WTC11 (cell line): ENCODE results near the gene SYNGR1. TPM values are rescaled to one million over a fixed set of nuclear protein-coding genes. Genes with fewer than 3 reads are reported as not detected.

ENCODE experiments used
- ATAC-seq: fragments of 200-7000 bp; cut with Tn5 transposase; 2 replicates; pipeline ENCODE4 v1.10.0; 2021; ENCODE audit warnings: mild to moderate bottlenecking, moderate library complexity
- CTCF ChIA-PET: fragments of 300-600 bp; sonication (Branson Sonifier 250); formaldehyde crosslinking; loops from one replicate; lab custom pipeline; 2021; ENCODE audit warnings: antibody characterized with exemption; lab: Charles Lee
- POLR2A ChIA-PET: fragments of 350-600 bp; sonication (Branson Sonifier 250); formaldehyde crosslinking; loops from one replicate; lab custom pipeline; 2021; ENCODE audit warnings: antibody characterized with exemption; lab: Charles Lee
- DNase-seq: peaks from one replicate; pipeline ENCODE4 v3.0.0; 2021; ENCODE audit warnings: low spot score
- H3K27ac Mint-ChIP-seq: 2 replicates; pipeline ENCODE4 v1.8.0; 2021; ENCODE audit warnings: mixed read lengths
- H3K27me3 Mint-ChIP-seq: 2 replicates; pipeline ENCODE4 v1.8.0; 2021; ENCODE audit warnings: low read depth, mild to moderate bottlenecking, moderate library complexity, mixed read lengths
- H3K36me3 Mint-ChIP-seq: 2 replicates; pipeline ENCODE4 v1.8.0; 2021; ENCODE audit warnings: mixed read lengths
- H3K4me1 Mint-ChIP-seq: 2 replicates; pipeline ENCODE4 v1.8.0; 2022; ENCODE audit warnings: mixed read lengths
- H3K4me3 Mint-ChIP-seq: 2 replicates; pipeline ENCODE4 v1.8.0; 2021; ENCODE audit warnings: mild to moderate bottlenecking, moderate library complexity, mixed read lengths
- H3K9me3 Mint-ChIP-seq: 2 replicates; pipeline ENCODE4 v1.8.0; 2021; ENCODE audit warnings: mixed read lengths
- CREM ChIP-seq: sonication (generic); formaldehyde crosslinking; IDR thresholded peaks from 2 replicates; pipeline ENCODE4 v1.8.1; 2022; ENCODE audit warnings: mild to moderate bottlenecking, missing genetic modification reagents, moderate library complexity
- CTCF ChIP-seq: fragments of 200-600 bp; IDR thresholded peaks from 2 replicates; pipeline ENCODE4 v1.8.0; 2022; ENCODE audit warnings: antibody characterized with exemption
- ELF4 ChIP-seq: sonication (generic); formaldehyde crosslinking; IDR thresholded peaks from 2 replicates; pipeline ENCODE4 v1.8.1; 2022; ENCODE audit warnings: low read depth, mild to moderate bottlenecking, moderate library complexity, missing genetic modification reagents
- EMX1 ChIP-seq: fragments of 250-450 bp; sonication (Bioruptor Pico); IDR thresholded peaks from 2 replicates; pipeline ENCODE4 v1.8.0; 2021; ENCODE audit warnings: mild to moderate bottlenecking
- FOXP4 ChIP-seq: sonication (generic); formaldehyde crosslinking; IDR thresholded peaks from 2 replicates; pipeline ENCODE4 v1.8.0; 2022; ENCODE audit warnings: mild to moderate bottlenecking, missing genetic modification reagents
- IRF2 ChIP-seq: sonication (generic); formaldehyde crosslinking; IDR thresholded peaks from 2 replicates; pipeline ENCODE4 v1.8.0; 2022; ENCODE audit warnings: low read depth, missing genetic modification reagents, borderline replicate concordance
- PRRX2 ChIP-seq: fragments of 250-450 bp; sonication (Bioruptor Pico); IDR thresholded peaks from 2 replicates; pipeline ENCODE4 v1.8.0; 2021; ENCODE audit warnings: mild to moderate bottlenecking
- RELA ChIP-seq: sonication (generic); formaldehyde crosslinking; IDR thresholded peaks from 2 replicates; pipeline ENCODE4 v1.8.1; 2022; ENCODE audit warnings: missing genetic modification reagents, mild to moderate bottlenecking, borderline replicate concordance
- SOX15 ChIP-seq: fragments of 250-450 bp; sonication (Bioruptor Pico); IDR thresholded peaks from 2 replicates; pipeline ENCODE4 v1.9.0; 2021; ENCODE audit warnings: mild to moderate bottlenecking
- STAT6 ChIP-seq: sonication (generic); formaldehyde crosslinking; conservative IDR thresholded peaks from 2 replicates; pipeline ENCODE4 v1.8.1; 2023; ENCODE audit warnings: mild to moderate bottlenecking, low read depth, missing genetic modification reagents, moderate library complexity
- TEAD4 ChIP-seq: sonication (generic); formaldehyde crosslinking; IDR thresholded peaks from 2 replicates; pipeline ENCODE4 v1.8.0; 2022; ENCODE audit warnings: mild to moderate bottlenecking, missing genetic modification reagents
- USF1 ChIP-seq: sonication (generic); formaldehyde crosslinking; IDR thresholded peaks from 2 replicates; pipeline ENCODE4 v1.8.0; 2022; ENCODE audit warnings: mild to moderate bottlenecking, missing genetic modification reagents
- ZMAT4 ChIP-seq: fragments of 250-450 bp; sonication (Bioruptor Pico); IDR thresholded peaks from 2 replicates; pipeline ENCODE4 v1.9.0; 2021; ENCODE audit warnings: mild to moderate bottlenecking
- ZNF138 ChIP-seq: sonication (generic); formaldehyde crosslinking; conservative IDR thresholded peaks from 2 replicates; pipeline ENCODE4 v1.8.1; 2022; ENCODE audit warnings: mild to moderate bottlenecking, moderate library complexity, missing genetic modification reagents
- ZNF281 ChIP-seq: sonication (generic); formaldehyde crosslinking; IDR thresholded peaks from 2 replicates; pipeline ENCODE4 v1.8.0; 2023; ENCODE audit warnings: mild to moderate bottlenecking, missing genetic modification reagents
- ZNF396 ChIP-seq: fragments of 250-450 bp; sonication (Bioruptor Pico); IDR thresholded peaks from 2 replicates; pipeline ENCODE4 v1.8.0; 2021; ENCODE audit warnings: mild to moderate bottlenecking, moderate library complexity, borderline replicate concordance
- ZNF425 ChIP-seq: fragments of 250-450 bp; sonication (Bioruptor Pico); conservative IDR thresholded peaks from 2 replicates; pipeline ENCODE4 v1.9.0; 2021; ENCODE audit warnings: mild to moderate bottlenecking
- ZNF671 ChIP-seq: fragments of 250-450 bp; sonication (Bioruptor Pico); IDR thresholded peaks from 2 replicates; pipeline ENCODE4 v1.8.0; 2021; ENCODE audit warnings: mild to moderate bottlenecking
- total RNA-seq: library from RNA; stranded (reverse); gene quantifications from 3 replicates; pipeline ENCODE4 v1.2.3, GENCODE V29; 2021

The SYNGR1 gene
- total RNA-seq, 1 experiment from 2014 or later = 35.3 TPM

GRCh38 chr22:39301108-39301507 lies 48.7 kb upstream of the SYNGR1 start (continued):
- no peak for TF ChIP-seq CTCF
- TF ChIP-seq CREM = no peak
- TF ChIP-seq USF1 = no peak
- no peak for TF ChIP-seq SOX15 (CRISPR knock-in tag)
- TF ChIP-seq PRRX2 (CRISPR knock-in tag) = no peak
- no peak for TF ChIP-seq ZNF671
- no peak for TF ChIP-seq ZNF281 (CRISPR knock-in tag)
- TF ChIP-seq EMX1 = no peak
- no peak for TF ChIP-seq TEAD4 (CRISPR knock-in tag)
- TF ChIP-seq ZNF396 = no peak
- no peak for TF ChIP-seq ZNF425
- TF ChIP-seq, all 79 proteins: peak for 0

GRCh38 chr22:39301926-39302325 lies 47.9 kb upstream of the SYNGR1 start:
- ChIA-PET POLR2A (no interaction called here), CTCF (interaction anchor here (1.2 to 2.9 kb wide), 5 partner anchors 9 to 167 kb away, joined by 3 to 13 read pairs (median 4); no protein-coding TSS in a partner anchor)
- H3K27me3 Mint-ChIP-seq = no peaks in the 10 kb centered on the region; the same call in 1 of the 2 replicates
- no peak for ATAC-seq
- DNase-seq = no peak
- TF ChIP-seq FOXP4 (CRISPR knock-in tag) (no peak), IRF2 (CRISPR knock-in tag) (no peak)
- H3K27ac Mint-ChIP-seq = no peak overlapping the region
- H3K4me3 Mint-ChIP-seq = no peak overlapping the region
- peaks cover 33% of the 10 kb centered on the region for H3K4me1 Mint-ChIP-seq
- H3K36me3 Mint-ChIP-seq = peaks cover 9% of the 10 kb centered on the region
- peaks cover 9% of the 10 kb centered on the region for H3K9me3 Mint-ChIP-seq

- Mint-ChIP-seq H3K4me1 (peaks cover 33% of the 10 kb centered on the region), H3K27me3 (no peaks in the 10 kb centered on the region; the same call in 1 of the 2 replicates), H3K4me3 (no peak overlapping the region), H3K27ac (no peak overlapping the region), H3K36me3 (peaks cover 9% of the 10 kb centered on the region), H3K9me3 (peaks cover 9% of the 10 kb centered on the region)
- ChIA-PET POLR2A (no interaction called here), CTCF (interaction anchor here (1.2 to 1.4 kb wide), 4 partner anchors 8 to 167 kb away, joined by 3 to 5 read pairs (median 4); no protein-coding TSS in a partner anchor)
- DNase-seq (no peak), ATAC-seq (no peak)
- no peak for TF ChIP-seq TEAD4 (CRISPR knock-in tag)
- TF ChIP-seq ZNF138 (CRISPR knock-in tag) = no peak
- no peak for TF ChIP-seq CTCF
- TF ChIP-seq RELA (CRISPR knock-in tag) = no peak
- TF ChIP-seq ELF4 (CRISPR knock-in tag) = no peak
- TF ChIP-seq ZMAT4 (CRISPR knock-in tag) = no peak
- TF ChIP-seq STAT6 (CRISPR knock-in tag) = no peak
Measured at GRCh38 chr22:39302431-39302960, 47.3 kb upstream of the SYNGR1 start.
